HCT116 (cell line): ENCODE results near the gene TAF1D. TPM values are rescaled to one million over a fixed set of nuclear protein-coding genes. Genes with fewer than 3 reads are reported as not detected.

ENCODE experiments used
- ATAC-seq: fragments of 200-7000 bp; cut with Tn5 transposase; 2 replicates; pipeline ENCODE4 v1.9.1; 2020; ENCODE audit warnings: mild to moderate bottlenecking, moderate library complexity
- BruUV-seq: library from RNA; stranded (reverse); fragments of 400-500 nt; replicated peaks from 2 replicates; lab custom pipeline; 2021; lab: Mats Ljungman, UMichigan
- CTCF ChIA-PET: fragments of 300-600 bp; sonication (Branson Sonifier 250); formaldehyde crosslinking; loops from one replicate; lab custom pipeline; 2021; ENCODE audit warnings: antibody characterized with exemption; lab: Charles Lee
- POLR2A ChIA-PET: fragments of 300-600, 350-600 bp; sonication (Branson Sonifier 250); formaldehyde crosslinking; loops from one replicate; lab custom pipeline; 2021; ENCODE audit warnings: antibody characterized with exemption; lab: Charles Lee
- RAD21 ChIA-PET, 2 experiments: fragments of 300-600 bp; sonication (Branson Sonifier 250); formaldehyde crosslinking; loops; one replicate each; lab custom pipeline; 2023; ENCODE audit warnings: low total read pairs in 2 of 2; ENCODE audit not compliant: uncharacterized antibody in 2 of 2, unreplicated experiment in 2 of 2, low non-redundant PET in 1 of 2; lab: Charles Lee
- DNase-seq: peaks from one replicate; pipeline ENCODE4 v3.0.0-alpha.2; 2010; ENCODE audit warnings: low read depth, low spot score
- H2AFZ ChIP-seq: fragments of 200-600 bp; shearing (Covaris generic), sonication (generic); 2 replicates; pipeline ENCODE4 v1.6.1; 2017; ENCODE audit warnings: low read depth, mixed run types, mixed read lengths, antibody characterized with exemption, low read length; ENCODE audit not compliant: poor library complexity, severe bottlenecking
- H3K27ac ChIP-seq: 2 replicates; pipeline ENCODE4 v1.5.1; 2012; ENCODE audit warnings: low read depth, low read length
- H3K27me3 ChIP-seq: fragments of 200-600 bp; sonication (generic); 2 replicates; pipeline ENCODE4 v1.6.1; 2016; ENCODE audit warnings: mixed run types, low read length, mixed read lengths; ENCODE audit not compliant: insufficient read depth
- H3K36me3 ChIP-seq, 2 experiments: fragments of 200-500 bp in 1 of 2; fragments of 200-600 bp in 1 of 2; sonication (Bioruptor generic) in 1 of 2; sonication (generic) in 1 of 2; 2 replicates each; pipeline versions ENCODE4 v1.5.1 to v1.6.1; 2014 to 2016; ENCODE audit warnings: low read length in 2 of 2, inconsistent platforms in 1 of 2, mixed read lengths in 1 of 2, mixed run types in 1 of 2; ENCODE audit not compliant: insufficient read depth in 2 of 2, control insufficient read depth in 1 of 2
- H3K4me1 ChIP-seq, 2 experiments: fragments of 200-600 bp in 1 of 2; sonication (generic) in 1 of 2; 2 replicates each; pipeline versions ENCODE4 v1.5.1 to v1.6.1; 2012 to 2017; ENCODE audit warnings: low read length in 2 of 2, inconsistent platforms in 1 of 2, mild to moderate bottlenecking in 1 of 2, mixed read lengths in 1 of 2, mixed run types in 1 of 2, moderate library complexity in 1 of 2; ENCODE audit not compliant: insufficient read depth in 2 of 2, control insufficient read depth in 1 of 2
- H3K4me2 ChIP-seq: fragments of 200-600 bp; sonication (generic); 2 replicates; pipeline ENCODE4 v1.6.1; 2017; ENCODE audit warnings: mixed run types, low read length, mixed read lengths
- H3K4me3 ChIP-seq, 2 experiments: fragments of 200-600 bp in 1 of 2; sonication (generic) in 1 of 2; replicated peaks in 1 of 2; 2 replicates each; pipeline ENCODE4 v1.5.1; 2011 to 2016; ENCODE audit warnings: low read length in 2 of 2, control low read depth in 1 of 2, low read depth in 1 of 2, mild to moderate bottlenecking in 1 of 2, mixed read lengths in 1 of 2, mixed run types in 1 of 2
- H3K79me2 ChIP-seq: fragments of 200-600 bp; sonication (generic); 2 replicates; pipeline ENCODE4 v1.6.1; 2017; ENCODE audit warnings: mild to moderate bottlenecking, mixed run types, low read length, moderate library complexity, mixed read lengths; ENCODE audit not compliant: insufficient read depth
- H3K9ac ChIP-seq: fragments of 200-600 bp; sonication (generic); 2 replicates; pipeline ENCODE4 v1.6.1; 2016; ENCODE audit warnings: low read length, mixed read lengths
- H3K9me2 ChIP-seq: fragments of 200-600 bp; sonication (generic), shearing (Covaris generic); 2 replicates; pipeline ENCODE4 v1.6.1; 2017; ENCODE audit warnings: mixed run types, mild to moderate bottlenecking, moderate library complexity; ENCODE audit not compliant: insufficient read depth
- H3K9me3 ChIP-seq, 2 experiments: fragments of 200-500 bp in 1 of 2; fragments of 200-600 bp in 1 of 2; sonication (Bioruptor generic) in 1 of 2; sonication (generic) in 1 of 2; 2 replicates each; pipeline ENCODE4 v1.6.1; 2014 to 2017; ENCODE audit warnings: low read length in 2 of 2, mixed read lengths in 2 of 2, inconsistent platforms in 1 of 2, low read depth in 1 of 2, mild to moderate bottlenecking in 1 of 2, mixed run types in 1 of 2, moderate library complexity in 1 of 2; ENCODE audit not compliant: control insufficient read depth in 1 of 2, insufficient read depth in 1 of 2
- H4K20me1 ChIP-seq: fragments of 200-600 bp; sonication (generic), shearing (Covaris generic); 2 replicates; pipeline ENCODE4 v1.6.1; 2017; ENCODE audit warnings: mixed run types, mild to moderate bottlenecking, moderate library complexity; ENCODE audit not compliant: insufficient read depth
- CBX3 ChIP-seq: IDR thresholded peaks from 2 replicates; pipeline ENCODE4 v1.6.1; 2012; ENCODE audit warnings: low read depth
- CEBPB ChIP-seq: IDR thresholded peaks from 2 replicates; pipeline ENCODE4 v1.6.1; 2012; ENCODE audit warnings: low read depth
- EGR1 ChIP-seq: IDR thresholded peaks from 2 replicates; pipeline ENCODE4 v1.6.1; 2012; ENCODE audit warnings: low read depth
- ELF1 ChIP-seq: IDR thresholded peaks from 2 replicates; pipeline ENCODE4 v1.6.1; 2012; ENCODE audit warnings: low read depth, borderline replicate concordance
- EZH2 ChIP-seq: fragments of 200-600 bp; sonication (generic); IDR thresholded peaks from 2 replicates; pipeline ENCODE4 v1.6.1; 2017; ENCODE audit warnings: antibody characterized with exemption, mixed run types
- EZH2phosphoT487 ChIP-seq: fragments of 200-600 bp; IDR thresholded peaks from 2 replicates; pipeline ENCODE4 v1.6.1; 2018; ENCODE audit warnings: antibody characterized with exemption, borderline replicate concordance
- POLR2A ChIP-seq: IDR thresholded peaks from 2 replicates; pipeline ENCODE4 v1.7.0; 2011; ENCODE audit warnings: borderline replicate concordance; ENCODE audit not compliant: insufficient read depth, insufficient read length; ENCODE audit errors: extremely low read depth
- POLR2AphosphoS5 ChIP-seq: IDR thresholded peaks from 2 replicates; pipeline ENCODE4 v1.6.1; 2011; ENCODE audit warnings: mild to moderate bottlenecking, low read depth, low read length, moderate library complexity
- REST ChIP-seq: IDR thresholded peaks from 2 replicates; pipeline ENCODE4 v1.6.1; 2012; ENCODE audit warnings: low read depth
- SIN3A ChIP-seq: IDR thresholded peaks from 2 replicates; pipeline ENCODE4 v1.6.1; 2012; ENCODE audit warnings: low read depth
- SP1 ChIP-seq: IDR thresholded peaks from 2 replicates; pipeline ENCODE4 v1.6.1; 2012; ENCODE audit warnings: low read depth
- SRF ChIP-seq: IDR thresholded peaks from 2 replicates; pipeline ENCODE4 v1.6.1; 2012; ENCODE audit warnings: low read depth
- ZBTB33 ChIP-seq: IDR thresholded peaks from 2 replicates; pipeline ENCODE4 v1.6.1; 2011; ENCODE audit warnings: mild to moderate bottlenecking, low read length, moderate library complexity; ENCODE audit not compliant: insufficient replicate concordance; ENCODE audit errors: extremely low read depth
- ZNF274 ChIP-seq: fragments of 200-500 bp; sonication (Bioruptor generic); IDR thresholded peaks from 2 replicates; pipeline ENCODE4 v1.6.1; 2014; ENCODE audit warnings: mild to moderate bottlenecking, low read depth, low read length, inconsistent platforms
- intact Hi-C: fragments of 100-400 bp; cut with micrococcal nuclease; formaldehyde crosslinking; loops from 2 replicates; pipeline ENCODE4 v1.10.0; 2022
- total RNA-seq: library from RNA; stranded (reverse); gene quantifications from one replicate; pipeline ENCODE4 v1.2.1, GENCODE V29; 2021; ENCODE audit not compliant: unreplicated experiment

The TAF1D gene
- total RNA-seq, 1 experiment from 2014 or later = 267 TPM

- intact Hi-C loops = no loop called here
- H3K4me2 ChIP-seq = no peak overlapping the region
- ATAC-seq = peak; percentile 30; the same call in 1 of the 2 replicates
- TF ChIP-seq SIN3A (no peak), REST (no peak), EZH2phosphoT487 (no peak), EZH2 (no peak), ZBTB33 (no peak), ELF1 (no peak), POLR2AphosphoS5 (no peak), SP1 (no peak), SRF (no peak), CEBPB (no peak), POLR2A (no peak), CBX3 (no peak), EGR1 (no peak), ZNF274 (no peak)
- TF ChIP-seq, all 23 proteins: peak for 0
- POLR2A ChIA-PET = interaction anchor here (1.6 kb wide), 1 partner anchor 26 kb away, joined by 4 read pairs; the partner anchor contains the start of genes C11orf54 and TAF1D
- no peak overlapping the region for H3K27ac ChIP-seq
- CTCF ChIA-PET = no interaction called here
- RAD21 ChIA-PET = no interaction called here
- no peaks in the 10 kb centered on the region for H3K79me2 ChIP-seq
- no peaks in the 10 kb centered on the region for H3K9me3 ChIP-seq
- H3K9ac ChIP-seq = no peak overlapping the region
- H3K36me3 ChIP-seq = peaks cover 0 to 3% of the 10 kb centered on the region in 2 experiments; a peak in 2 of 4 replicates
- H4K20me1 ChIP-seq = no peaks in the 10 kb centered on the region
- no peak for DNase-seq
- no peaks in the 10 kb centered on the region for H3K27me3 ChIP-seq
- no peaks in the 10 kb centered on the region for H3K9me2 ChIP-seq
- H3K4me1 ChIP-seq = no peaks in the 10 kb centered on the region
- no peak overlapping the region for H3K4me3 ChIP-seq
- no TSS peak for BruUV-seq
- H2AFZ ChIP-seq = no peak overlapping the region
Measured at GRCh38 chr11:93767018-93767417, 25.7 kb upstream of the TAF1D start.
